Fibroblast of skin of abdomen (primary cell): ENCODE data around the gene SMC6.

Source experiments
- DNase-seq: peaks from one replicate; pipeline ENCODE4 v3.0.0-alpha.2; 2013

SMC6 gene

DNA sequence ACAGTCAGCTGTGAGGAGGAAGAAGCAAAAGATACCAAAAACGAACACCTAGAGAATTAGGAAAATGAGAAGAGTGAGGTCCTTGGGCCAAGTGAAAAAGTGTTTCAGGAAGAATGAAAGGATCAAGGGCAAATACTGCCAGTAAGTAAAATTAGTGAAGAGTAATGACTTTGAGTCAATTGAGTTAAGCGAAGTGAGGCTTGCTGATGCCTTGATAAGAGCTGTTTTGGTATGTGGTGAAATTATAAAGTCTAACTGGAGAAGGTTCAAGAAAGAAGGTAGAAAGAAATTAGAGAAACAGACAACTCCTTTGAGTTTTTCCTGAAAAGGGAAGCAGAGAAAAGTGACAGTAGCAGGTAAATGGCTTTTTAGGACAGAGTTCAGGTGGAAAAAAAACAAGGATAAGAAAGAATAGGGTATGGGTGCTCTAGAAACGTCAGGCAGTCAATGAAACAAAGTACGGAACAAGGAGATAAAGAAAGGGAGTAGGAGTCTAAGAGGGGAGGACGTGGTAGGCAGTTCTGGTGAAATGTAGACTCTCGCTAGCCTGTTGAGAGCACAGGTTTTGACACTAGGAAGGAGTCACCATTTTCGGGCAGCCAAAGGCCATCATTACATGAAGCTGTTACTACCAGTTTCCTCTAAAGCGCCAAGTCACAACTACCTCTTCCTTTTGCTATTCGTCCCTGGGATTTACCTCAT is 42.9 kb downstream of the SMC6 start:
- no peak for DNase-seq

DNA sequence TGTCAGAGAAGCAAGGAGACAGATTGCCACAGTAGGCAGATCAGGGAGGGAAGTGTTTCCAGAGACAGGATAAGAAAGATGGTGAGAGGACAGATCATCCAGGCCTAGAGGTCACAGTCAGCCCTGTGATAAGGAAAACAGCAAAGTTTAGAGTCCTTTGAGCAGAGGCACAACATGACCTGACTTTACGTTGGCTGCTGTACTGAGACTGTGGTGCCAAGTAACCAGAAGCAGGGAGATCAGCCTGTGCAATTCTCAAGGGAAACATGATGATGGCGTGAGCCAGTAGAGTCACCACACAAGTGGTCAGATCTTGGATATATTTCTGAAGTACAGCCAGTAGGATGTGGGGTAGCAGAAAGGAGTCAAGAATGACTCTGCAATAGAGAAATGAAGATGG is 43.7 kb downstream of the SMC6 start:
- no peak for DNase-seq

DNA sequence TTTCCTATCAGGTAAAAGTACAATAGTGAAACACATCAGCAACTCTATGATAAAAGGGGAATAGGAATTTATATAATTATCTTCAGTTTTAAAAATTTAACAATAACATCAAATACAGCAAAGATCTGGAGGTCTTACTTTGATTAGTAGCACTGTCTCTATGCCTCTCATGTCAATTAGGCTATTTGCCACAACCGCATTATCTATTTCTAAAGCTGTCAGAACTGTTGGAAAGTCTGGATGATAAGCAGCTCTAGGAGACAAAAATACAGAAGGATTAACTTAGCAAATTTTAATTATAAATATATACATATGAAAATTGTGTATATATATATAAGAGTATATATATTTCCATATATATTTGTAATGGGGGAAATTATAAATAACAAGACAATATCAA is 45.1 kb downstream of the SMC6 start:
- no peak for DNase-seq

DNA sequence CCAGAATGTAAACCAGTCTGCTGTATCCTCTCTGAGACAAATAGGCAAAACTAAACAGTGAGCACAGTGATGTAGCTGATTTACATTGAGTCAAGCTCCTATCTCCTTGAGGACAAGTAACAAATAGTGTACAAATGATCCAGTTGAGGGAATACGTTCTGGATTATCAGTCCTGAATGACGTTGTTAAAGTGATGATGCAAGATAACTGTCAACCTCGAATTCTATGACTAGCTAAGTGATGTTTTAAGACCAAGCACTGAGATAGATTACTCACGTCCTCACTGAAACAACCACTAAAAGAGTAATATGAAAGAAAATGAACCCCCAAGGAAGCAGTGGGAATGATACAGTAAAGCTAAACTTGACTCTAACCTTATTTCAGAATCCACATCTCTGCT is 46.8 kb downstream of the SMC6 start:
- no peak for DNase-seq

DNA sequence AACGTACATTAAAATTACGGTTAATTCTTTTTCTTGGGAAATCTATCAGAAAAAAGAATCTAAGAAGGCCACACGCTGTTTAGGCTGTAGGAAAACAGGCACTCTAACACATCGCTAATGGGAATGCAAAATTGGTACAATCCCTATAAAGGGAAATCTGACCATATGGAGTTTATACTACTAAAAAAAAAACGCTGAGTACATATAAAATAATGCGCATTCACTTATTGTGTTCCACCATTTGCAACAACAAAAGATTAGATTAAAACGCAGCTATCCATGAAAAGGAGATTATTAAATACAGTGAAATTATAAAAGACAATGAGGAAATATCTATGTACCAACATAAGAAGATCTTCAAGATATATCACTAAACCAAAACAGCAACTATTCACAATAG is 62.8 kb downstream of the SMC6 start:
- DNase-seq = no peak

DNA sequence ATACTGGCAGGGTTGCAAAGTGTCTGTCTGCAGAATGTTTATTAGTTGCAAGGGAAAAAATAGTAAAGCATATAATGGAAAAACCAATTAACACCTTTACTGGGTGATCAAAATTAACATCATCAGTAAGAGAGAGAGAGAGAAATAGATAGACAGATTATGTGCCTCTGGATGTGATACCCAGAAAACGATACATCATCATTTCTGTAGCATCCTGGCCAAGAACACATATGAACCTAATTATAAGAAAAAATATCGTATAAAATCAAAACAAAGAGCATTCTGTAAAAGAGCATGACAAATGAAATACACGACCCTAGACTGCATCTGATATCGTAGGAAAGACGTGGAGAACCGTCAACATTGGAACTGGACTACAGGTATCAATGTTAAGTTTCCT is 64.6 kb downstream of the SMC6 start:
- no peak for DNase-seq

DNA sequence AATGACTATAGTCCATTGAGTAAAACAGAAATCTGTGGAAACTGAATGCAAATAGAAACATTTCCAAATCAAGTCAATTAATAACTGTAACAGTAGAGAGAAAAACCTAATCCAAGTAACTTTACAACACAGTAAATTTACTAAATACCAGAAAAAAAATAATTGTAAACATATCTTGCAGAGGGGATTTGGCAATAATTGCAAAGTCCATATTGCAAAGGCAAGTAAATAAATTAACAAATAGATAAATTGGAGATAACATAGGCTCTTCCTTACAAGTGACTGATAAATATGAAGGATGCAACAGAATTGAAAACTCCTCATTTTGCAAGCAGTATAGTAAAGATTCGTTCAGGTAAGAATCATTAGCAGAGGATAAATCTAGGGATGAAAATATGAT is 65.0 kb downstream of the SMC6 start:
- no peak for DNase-seq

DNA sequence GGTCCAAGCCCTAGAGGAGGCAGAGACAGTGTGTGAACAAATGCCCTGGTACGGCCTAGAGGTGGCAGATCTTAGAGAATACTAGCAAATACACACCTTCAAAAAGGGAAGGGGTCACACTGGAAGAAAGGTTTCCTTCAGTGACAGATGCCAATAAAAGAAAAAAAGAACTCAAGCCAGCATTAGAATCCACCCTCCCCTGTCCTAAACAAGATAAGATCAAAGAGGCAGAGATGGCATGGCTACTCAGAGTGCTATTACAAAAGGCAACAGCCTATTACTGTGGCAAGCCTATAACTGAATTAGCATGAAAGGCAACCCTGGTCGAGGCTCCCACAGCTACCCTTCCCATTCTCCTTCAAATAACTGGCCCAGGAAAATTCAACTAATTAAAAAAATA is 69.6 kb downstream of the SMC6 start:
- DNase-seq = no peak

DNA sequence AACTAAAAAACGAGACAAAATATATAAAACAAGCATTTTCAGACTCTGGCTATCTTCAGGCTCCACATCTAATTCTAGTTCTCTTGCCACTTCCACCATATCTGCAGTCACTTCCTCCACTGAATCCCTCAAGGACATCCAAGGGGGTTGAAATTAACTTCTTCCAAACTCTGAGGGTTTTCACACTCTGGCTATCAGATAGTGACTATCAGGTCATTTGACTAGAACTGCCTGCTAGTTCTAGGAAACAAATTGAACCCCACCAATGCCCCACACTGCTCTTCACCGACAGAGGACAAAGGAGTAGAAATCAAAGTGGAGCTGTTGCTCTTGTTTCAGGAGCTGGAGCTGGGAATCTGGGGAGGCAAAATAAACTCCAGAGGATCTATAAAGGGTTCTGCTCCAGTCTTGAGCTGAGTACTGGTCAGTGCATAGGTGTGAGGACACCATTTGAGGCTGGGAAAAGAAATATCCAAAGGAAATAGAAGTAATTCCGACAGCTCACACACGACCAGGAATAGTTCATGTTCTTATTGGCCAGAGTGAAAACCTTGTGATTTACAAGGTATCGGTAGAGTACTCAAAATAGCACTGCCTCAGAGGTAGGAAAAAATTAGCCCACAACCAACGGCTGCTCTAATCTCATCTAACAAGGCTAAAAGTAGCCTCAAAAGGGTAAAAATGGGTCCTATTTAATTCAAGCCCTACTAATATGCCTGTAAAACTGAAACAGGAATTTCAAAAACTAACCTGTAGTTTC is 71.3 kb downstream of the SMC6 start:
- DNase-seq = no peak

DNA sequence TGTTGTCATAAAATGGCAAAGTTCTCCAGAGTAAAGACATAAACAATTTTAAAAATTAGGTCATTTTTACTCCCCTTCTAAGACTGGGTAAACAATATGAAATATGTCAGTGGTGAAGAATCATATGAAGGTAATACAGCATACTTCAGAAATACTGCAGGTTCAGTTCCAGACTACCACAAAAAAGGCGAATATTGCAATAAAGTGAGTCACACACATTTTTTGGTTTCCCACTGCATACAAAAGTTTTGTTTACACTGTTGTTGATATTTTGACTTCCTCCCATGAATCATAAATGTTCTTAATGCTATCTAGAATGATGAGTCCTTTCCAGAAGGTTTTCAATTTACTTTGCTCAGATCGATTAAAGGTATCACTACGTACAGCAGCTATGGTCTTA is 73.5 kb downstream of the SMC6 start:
- DNase-seq = no peak

DNA sequence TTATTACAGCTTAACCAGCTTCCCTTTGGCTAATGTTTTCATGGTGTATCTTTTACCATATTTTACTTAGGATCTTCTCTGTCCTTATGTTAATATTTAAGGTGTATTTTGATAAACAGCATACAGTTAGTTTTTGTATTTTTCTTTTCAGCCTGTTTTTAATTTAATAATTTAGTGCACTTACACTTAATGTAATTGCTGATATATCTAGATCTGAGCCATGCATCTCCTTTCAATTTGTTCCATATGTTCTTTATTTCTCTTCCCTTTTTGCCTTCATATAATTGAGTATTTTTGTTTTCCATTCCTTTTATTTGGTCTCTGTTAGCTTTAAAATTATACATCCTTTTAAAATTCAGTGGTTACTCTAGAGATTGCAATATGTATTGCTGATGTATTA is 78.8 kb downstream of the SMC6 start:
- no peak for DNase-seq

DNA sequence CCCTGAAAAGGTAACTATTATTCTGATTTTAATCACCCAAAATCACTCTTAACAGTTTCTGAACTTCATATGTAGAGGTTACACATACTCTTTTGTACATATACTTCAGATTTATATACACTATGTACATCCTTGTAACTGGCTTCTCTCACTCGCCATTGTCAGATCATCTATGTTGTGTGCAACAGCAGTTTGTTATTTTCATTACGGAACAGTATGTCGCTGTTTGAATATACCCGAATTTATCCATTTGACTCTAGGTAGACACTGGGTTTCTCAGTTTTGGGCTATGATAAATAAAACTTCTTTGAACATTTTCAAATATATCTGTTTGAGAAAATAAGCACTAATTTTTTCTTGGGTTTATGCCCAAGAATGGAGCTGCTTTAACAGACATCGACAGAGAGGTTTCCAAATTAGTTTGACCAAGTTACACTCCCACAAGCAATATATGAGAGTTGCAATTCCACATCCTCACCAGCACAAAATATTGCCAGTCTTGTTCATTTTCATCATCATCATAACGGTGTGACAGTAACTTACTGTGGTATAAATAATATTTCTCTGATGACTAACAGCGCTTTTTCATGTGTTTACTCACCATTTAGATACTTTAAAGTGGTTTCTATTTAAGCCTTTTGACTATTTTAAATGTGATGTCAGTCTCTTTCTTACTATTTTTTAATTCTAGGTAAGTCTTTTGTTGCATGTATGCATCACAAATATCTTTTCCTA is 80.9 kb downstream of the SMC6 start:
- DNase-seq = peak; percentile 59

DNA sequence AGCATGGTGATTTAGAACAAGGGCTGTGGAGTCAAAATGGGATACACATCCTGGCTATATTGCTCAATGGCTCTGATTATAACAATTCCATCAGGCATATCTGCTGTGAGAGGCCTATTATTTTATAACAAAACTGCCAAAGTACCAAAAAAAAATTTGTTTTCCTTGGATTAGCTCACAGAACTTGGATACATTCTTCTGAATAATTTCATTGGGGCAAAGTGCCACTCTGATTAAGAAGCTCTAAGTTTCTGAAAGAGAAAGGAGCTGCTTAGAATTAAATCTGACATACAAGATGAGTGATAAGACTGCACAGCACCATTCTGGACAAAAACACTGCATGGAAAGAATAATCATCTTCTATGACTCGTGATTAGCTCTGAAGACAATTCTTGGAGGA is 85.7 kb downstream of the SMC6 start:
- peak; percentile 13 for DNase-seq

DNA sequence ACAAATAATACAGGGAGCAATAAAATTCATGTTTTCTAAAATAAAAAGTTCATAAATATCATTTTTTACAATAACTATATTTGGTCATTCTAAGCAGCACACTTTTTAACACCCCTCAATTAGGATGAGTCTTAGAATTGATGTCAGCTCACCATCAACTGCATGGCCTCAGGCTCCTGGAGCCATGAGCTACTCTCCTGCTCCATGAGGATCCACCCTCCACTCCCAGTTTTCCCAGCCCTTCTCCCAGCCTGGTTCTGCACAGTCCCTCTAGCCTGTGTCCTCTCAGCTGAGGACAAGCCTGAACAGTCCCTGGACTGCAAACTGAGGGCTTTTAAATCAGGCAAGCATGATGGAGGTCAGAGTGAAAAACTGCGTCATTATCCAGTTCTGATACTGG is 89.1 kb downstream of the SMC6 start:
- no peak for DNase-seq

DNA sequence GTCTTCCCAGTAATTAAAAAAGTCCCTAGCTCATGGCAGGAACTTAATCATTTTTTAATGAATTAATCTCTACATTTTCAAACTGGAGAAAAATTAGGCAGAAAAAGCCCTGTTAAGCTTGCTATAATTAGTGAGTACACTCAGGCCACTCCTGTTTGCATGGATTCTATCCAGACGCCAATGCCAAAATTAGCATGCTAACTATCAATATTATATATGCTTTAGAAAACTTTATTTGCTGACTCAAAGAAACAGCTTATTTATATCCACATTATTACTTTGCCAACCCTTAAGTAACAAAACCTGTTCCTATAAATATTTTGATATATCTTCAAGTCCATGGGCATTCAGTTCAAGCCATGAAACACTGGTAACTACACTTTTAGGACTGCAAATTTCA is 90.9 kb downstream of the SMC6 start:
- DNase-seq = no peak

DNA sequence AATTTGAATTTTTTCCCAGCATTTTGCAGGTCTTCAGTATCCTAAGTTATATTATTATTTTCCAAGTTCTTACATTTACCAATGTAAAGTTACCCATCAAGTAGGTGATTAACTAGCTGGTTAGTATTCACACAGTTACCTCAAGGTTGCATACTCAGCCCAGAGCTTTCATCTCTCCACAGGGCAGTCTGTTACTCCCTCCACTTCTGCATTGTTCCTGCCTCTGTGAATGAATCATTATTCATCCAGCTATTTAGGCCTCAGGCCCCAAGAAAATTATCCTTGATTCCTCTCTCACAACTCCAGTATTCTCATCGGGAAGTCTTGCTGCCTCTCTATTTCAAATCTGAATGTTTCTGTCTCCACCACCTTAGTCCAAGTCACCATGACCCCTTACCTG is 92.2 kb downstream of the SMC6 start:
- DNase-seq = no peak

DNA sequence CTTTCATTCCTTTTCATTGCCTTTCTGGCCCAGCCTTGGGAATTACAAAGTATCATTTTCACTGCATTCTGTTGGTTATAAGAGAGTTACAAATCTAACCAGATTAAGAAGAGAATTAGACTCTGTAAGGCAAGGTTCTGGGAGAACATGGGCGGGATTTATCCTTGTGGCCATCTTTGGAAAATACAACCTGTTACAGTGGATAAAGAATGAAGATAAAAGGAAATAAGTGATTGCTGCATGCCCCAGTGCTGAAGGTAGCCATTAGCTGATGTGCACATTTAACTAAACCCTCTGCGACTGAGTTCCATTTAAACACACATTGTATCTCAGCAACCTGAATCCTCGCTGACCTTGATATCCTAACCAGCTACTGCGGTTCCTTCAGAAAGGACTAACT is 93.4 kb downstream of the SMC6 start:
- no peak for DNase-seq

DNA sequence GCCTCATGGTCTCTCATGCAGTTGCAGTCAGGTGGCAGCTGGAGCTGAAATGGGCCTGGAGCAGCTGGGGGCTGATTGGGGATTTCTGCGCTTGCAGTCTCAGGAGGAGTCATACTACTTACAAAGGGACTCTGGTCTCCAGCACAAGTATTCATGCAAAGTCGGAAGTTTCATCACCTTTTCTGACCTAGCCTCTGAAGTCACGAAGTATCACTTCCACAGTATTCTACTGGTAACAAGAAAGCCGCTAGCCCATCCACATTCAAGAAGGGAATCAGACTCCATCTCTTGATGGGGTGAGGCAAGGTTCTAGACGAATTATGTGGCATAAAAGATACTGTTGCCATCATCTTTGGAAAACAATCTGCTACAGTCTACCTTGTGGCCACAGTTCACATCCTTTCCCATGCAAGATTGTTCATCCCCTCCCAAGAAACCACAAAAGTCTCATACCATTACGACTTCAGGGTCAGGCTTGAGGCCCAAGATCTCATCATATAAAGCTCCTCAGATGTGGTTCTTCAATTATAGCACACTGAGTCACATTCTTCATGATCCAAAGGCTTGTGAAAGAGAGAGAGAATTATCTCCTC is 95.3 kb downstream of the SMC6 start:
- peak; percentile 59 for DNase-seq

DNA sequence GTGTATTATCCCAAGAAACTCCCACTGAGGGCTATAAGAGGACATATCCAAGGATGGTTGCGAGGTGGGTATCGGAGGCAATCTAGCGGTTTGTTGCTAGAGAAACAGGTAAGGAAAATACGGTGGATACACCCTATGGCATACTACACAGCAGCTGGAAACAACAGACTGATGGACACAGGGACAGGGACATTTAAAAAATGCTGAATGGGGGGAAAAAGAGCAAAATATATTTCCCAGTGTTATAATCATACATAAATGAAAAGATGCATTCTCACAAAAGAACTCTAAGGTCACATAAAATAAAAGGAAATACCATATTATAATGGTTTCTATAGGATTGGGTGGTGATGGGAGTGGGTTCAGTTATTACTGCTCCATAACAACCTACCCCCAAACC is 95.9 kb downstream of the SMC6 start:
- DNase-seq = no peak

DNA sequence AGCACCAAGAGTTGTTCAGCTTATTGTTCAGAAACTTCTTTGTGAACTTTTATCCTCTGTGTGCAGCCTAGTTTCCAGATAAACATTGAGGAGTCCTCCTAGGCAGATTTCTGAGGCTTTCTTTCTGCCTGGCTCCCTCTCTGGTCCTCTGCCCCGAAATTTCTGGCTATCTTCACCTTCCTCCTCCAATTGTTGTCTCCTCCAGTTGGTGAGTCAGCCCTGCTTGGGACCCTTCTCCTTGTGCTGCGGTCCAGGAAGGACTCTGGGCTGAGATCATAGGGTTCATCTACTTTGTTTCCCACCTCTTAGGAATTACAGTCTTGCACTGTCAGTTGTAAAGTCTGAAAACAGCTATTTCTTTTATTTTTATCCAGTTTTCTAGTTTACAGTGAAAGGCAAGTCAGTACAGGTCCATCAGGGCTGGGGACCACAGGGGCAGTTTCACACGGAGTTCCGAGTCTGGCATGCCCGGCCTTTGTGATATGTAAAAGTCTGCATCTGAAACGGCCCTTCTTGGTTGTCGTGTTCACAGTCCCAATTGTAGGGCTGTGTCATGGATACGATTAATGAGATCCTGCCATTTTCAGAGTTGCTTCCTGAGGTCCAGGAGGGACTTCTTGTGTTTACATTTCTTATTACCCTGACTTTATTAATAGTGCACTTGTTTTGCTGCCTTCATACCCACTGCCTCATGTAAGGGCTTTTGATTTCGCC is 100.8 kb downstream of the SMC6 start:
- DNase-seq = no peak

DNA sequence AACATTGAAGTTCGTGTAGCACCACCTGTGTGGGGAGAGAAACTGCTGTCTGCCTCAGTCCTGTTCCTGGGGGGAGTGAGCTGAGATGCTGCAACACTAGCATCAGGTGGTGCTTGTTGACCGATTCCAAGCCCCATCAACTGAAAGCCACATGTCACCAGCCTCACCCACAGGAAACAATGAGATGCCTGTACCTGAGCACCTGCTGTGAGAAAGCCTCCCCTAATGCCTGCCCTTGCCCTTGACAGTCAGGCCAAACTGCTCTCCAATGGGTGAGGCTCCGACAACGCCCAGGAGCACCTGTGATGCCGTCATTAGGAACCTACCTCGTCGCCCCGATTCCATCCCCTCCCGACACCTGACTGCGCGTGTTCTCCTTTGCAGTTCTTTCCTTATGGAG is 104.6 kb downstream of the SMC6 start:
- no peak for DNase-seq

DNA sequence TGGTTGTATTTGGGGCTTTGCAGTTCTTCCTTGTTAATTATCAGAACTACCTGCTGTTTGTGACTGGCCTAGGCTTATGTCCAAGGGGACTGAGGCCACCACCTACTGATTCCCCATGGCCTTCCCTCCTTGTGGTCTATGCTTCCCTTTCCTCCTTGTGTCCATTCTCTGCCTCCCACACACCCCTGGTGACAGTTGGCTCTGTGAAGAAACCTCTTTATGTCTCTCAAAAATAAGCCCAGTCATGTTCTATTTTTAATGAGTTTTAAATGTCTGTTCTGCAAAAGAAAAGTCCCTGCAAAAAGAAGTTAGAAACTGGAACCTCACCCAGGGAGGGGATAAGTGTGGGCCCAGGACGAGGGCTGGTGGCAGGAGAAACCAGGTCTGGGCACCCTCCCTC is 105.0 kb downstream of the SMC6 start:
- DNase-seq = no peak
